HepG2 (cell line): ENCODE measurements around the gene KRTAP5-1.

Experiments used
- CTCF ChIP-seq: sonication (generic); formaldehyde crosslinking; IDR thresholded peaks from 2 replicates; pipeline ENCODE4 v1.5.0; 2020; ENCODE audit warnings: mild to moderate bottlenecking, missing genetic modification reagents, moderate library complexity
- ESRRA ChIP-seq: sonication (generic); formaldehyde crosslinking; IDR thresholded peaks from 2 replicates; pipeline ENCODE4 v1.5.1; 2020; ENCODE audit warnings: mild to moderate bottlenecking, low read depth, missing genetic modification reagents
- EZH2 ChIP-seq: conservative IDR thresholded peaks from 2 replicates; pipeline ENCODE4 v1.6.1; 2012; ENCODE audit warnings: mild to moderate bottlenecking, low read depth, low read length, moderate library complexity
- HOXA7 ChIP-seq: sonication (generic); formaldehyde crosslinking; IDR thresholded peaks from 2 replicates; pipeline ENCODE4 v1.8.1; 2022; ENCODE audit warnings: mild to moderate bottlenecking, missing genetic modification reagents, moderate library complexity
- ISL2 ChIP-seq: sonication (generic); formaldehyde crosslinking; IDR thresholded peaks from 2 replicates; pipeline ENCODE4 v1.5.0; 2020; ENCODE audit warnings: missing genetic modification reagents
- JUNB ChIP-seq: sonication (generic); formaldehyde crosslinking; IDR thresholded peaks from 2 replicates; pipeline ENCODE4 v1.8.0; 2022; ENCODE audit warnings: missing genetic modification reagents, mild to moderate bottlenecking, borderline replicate concordance
- NFIB ChIP-seq: sonication (generic); formaldehyde crosslinking; IDR thresholded peaks from 2 replicates; pipeline ENCODE4 v1.9.0; 2021; ENCODE audit warnings: missing genetic modification reagents, mild to moderate bottlenecking, borderline replicate concordance
- SNRNP70 ChIP-seq: fragments of 200-400 bp; formaldehyde crosslinking; IDR thresholded peaks from 2 replicates; pipeline ENCODE4 v1.6.1; 2017; ENCODE audit warnings: mild to moderate bottlenecking, low read depth, low read length, moderate library complexity
- ZNF17 ChIP-seq: sonication (generic); formaldehyde crosslinking; IDR thresholded peaks from 2 replicates; pipeline ENCODE4 v1.5.0; 2020; ENCODE audit warnings: mild to moderate bottlenecking, missing genetic modification reagents
- ZNF343 ChIP-seq: sonication (generic); formaldehyde crosslinking; IDR thresholded peaks from 2 replicates; pipeline ENCODE4 v1.4.0; 2020; ENCODE audit warnings: mild to moderate bottlenecking, missing genetic modification reagents
- TF ChIP-seq, protein P1 (sequence below): sonication (generic); formaldehyde crosslinking; IDR thresholded peaks from 2 replicates; pipeline ENCODE4 v1.4.0; 2020; ENCODE audit warnings: missing genetic modification reagents; ENCODE audit errors: not compliant biosample characterization
- TF ChIP-seq, protein P2 (sequence below): sonication (generic); formaldehyde crosslinking; IDR thresholded peaks from 2 replicates; pipeline ENCODE4 v1.5.1; 2020; ENCODE audit warnings: mild to moderate bottlenecking, missing genetic modification reagents, moderate library complexity
- TF ChIP-seq, protein P3 (sequence below): IDR thresholded peaks from 2 replicates; pipeline ENCODE4 v1.6.1; 2016; ENCODE audit warnings: missing biosample characterization, missing genetic modification reagents, low read depth

- TF ChIP-seq HOXA7 (no peak), ISL2 (no peak), CTCF (CRISPR knock-in tag) (no peak), JUNB (CRISPR knock-in tag) (no peak), ZNF343 (CRISPR knock-in tag) (no peak), EZH2 (no peak), SNRNP70 (no peak), ZNF17 (no peak), NFIB (no peak), ESRRA (CRISPR knock-in tag) (no peak)
- TF ChIP-seq, protein P1, sequence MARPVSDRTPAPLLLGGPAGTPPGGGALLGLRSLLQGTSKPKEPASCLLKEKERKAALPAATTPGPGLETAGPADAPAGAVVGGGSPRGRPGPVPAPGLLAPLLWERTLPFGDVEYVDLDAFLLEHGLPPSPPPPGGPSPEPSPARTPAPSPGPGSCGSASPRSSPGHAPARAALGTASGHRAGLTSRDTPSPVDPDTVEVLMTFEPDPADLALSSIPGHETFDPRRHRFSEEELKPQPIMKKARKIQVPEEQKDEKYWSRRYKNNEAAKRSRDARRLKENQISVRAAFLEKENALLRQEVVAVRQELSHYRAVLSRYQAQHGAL = no peak
- TF ChIP-seq, protein P2, sequence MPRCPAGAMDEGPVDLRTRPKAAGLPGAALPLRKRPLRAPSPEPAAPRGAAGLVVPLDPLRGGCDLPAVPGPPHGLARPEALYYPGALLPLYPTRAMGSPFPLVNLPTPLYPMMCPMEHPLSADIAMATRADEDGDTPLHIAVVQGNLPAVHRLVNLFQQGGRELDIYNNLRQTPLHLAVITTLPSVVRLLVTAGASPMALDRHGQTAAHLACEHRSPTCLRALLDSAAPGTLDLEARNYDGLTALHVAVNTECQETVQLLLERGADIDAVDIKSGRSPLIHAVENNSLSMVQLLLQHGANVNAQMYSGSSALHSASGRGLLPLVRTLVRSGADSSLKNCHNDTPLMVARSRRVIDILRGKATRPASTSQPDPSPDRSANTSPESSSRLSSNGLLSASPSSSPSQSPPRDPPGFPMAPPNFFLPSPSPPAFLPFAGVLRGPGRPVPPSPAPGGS (CRISPR knock-in tag) = no peak
- TF ChIP-seq, protein P3, sequence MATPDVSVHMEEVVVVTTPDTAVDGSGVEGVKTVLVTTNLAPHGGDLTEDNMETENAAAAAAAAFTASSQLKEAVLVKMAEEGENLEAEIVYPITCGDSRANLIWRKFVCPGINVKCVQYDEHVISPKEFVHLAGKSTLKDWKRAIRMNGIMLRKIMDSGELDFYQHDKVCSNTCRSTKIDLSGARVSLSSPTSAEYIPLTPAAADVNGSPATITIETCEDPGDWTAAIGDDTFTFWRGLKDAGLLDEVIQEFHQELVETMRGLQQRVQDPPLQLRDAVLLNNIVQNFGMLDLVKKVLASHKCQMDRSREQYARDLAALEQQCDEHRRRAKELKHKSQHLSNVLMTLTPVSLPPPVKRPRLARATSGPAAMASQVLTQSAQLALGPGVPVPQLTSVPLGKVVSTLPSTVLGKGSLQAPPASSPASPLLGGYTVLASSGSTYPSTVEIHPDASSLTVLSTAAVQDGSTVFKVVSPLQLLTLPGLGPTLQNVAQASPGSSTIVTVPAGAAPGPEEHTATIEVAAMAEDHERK (CRISPR knock-in tag) = no peak
Observed at GRCh38 chr11:1618231-1618630, 33.1 kb upstream of the KRTAP5-1 start.
